ENCODE data around the gene RAPGEFL1. TPM values are rescaled to one million over a fixed set of nuclear protein-coding genes. Genes with fewer than 3 reads are reported as not detected.

RAPGEFL1 gene
- total and polyA plus RNA-seq, 10 of the 15 experiments (the other 5 are each of a cell fraction or from before 2014, with no cell fraction given): 0.13 to 3.2 (median 1.5) TPM

DNA sequence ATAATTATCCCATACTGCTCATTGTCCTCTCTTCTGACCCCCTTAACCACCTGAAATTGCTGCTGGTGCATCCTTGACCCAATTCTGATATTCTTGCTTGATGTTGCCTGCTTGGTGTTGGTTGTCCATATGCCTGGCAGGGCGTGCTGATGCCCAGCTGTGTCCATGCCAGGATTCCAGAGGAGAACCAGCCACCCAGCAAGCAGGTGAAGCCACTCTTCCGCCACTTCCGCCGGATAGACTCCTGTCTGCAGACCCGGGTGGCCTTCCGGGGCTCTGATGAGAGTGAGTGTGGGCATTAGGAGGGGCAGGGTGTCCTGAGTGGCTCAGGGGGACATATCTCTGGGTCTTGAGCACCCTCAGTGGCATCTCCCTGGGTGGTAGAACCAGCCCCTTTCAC, 11.4 kb downstream of the RAPGEFL1 start:
- POLR2A ChIA-PET: interaction anchor here (1.4 kb wide), 1 partner anchor 9 kb away, joined by 5 read pairs; no protein-coding TSS in a partner anchor
- TF ChIP-seq RAD51 (IDR thresholded peaks at IDR 0.05): no peak
- TF ChIP-seq HDAC2 (IDR thresholded peaks at IDR 0.05): no peak
- TF ChIP-seq HCFC1 (IDR thresholded peaks at IDR 0.05; ENCODE audit: low read length): no peak
- no peak for TF ChIP-seq NR2F1 (conservative IDR thresholded peaks at IDR 0.05)
- TF ChIP-seq PAX8 (IDR thresholded peaks at IDR 0.05): no peak
- no peak for TF ChIP-seq ASH2L (IDR thresholded peaks at IDR 0.05; ENCODE audit: borderline replicate concordance, low read depth)
- TF ChIP-seq, protein P1, sequence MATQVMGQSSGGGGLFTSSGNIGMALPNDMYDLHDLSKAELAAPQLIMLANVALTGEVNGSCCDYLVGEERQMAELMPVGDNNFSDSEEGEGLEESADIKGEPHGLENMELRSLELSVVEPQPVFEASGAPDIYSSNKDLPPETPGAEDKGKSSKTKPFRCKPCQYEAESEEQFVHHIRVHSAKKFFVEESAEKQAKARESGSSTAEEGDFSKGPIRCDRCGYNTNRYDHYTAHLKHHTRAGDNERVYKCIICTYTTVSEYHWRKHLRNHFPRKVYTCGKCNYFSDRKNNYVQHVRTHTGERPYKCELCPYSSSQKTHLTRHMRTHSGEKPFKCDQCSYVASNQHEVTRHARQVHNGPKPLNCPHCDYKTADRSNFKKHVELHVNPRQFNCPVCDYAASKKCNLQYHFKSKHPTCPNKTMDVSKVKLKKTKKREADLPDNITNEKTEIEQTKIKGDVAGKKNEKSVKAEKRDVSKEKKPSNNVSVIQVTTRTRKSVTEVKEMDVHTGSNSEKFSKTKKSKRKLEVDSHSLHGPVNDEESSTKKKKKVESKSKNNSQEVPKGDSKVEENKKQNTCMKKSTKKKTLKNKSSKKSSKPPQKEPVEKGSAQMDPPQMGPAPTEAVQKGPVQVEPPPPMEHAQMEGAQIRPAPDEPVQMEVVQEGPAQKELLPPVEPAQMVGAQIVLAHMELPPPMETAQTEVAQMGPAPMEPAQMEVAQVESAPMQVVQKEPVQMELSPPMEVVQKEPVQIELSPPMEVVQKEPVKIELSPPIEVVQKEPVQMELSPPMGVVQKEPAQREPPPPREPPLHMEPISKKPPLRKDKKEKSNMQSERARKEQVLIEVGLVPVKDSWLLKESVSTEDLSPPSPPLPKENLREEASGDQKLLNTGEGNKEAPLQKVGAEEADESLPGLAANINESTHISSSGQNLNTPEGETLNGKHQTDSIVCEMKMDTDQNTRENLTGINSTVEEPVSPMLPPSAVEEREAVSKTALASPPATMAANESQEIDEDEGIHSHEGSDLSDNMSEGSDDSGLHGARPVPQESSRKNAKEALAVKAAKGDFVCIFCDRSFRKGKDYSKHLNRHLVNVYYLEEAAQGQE (IDR thresholded peaks at IDR 0.05; ENCODE audit: low read depth, low read length): no peak
- TF ChIP-seq, protein P2, sequence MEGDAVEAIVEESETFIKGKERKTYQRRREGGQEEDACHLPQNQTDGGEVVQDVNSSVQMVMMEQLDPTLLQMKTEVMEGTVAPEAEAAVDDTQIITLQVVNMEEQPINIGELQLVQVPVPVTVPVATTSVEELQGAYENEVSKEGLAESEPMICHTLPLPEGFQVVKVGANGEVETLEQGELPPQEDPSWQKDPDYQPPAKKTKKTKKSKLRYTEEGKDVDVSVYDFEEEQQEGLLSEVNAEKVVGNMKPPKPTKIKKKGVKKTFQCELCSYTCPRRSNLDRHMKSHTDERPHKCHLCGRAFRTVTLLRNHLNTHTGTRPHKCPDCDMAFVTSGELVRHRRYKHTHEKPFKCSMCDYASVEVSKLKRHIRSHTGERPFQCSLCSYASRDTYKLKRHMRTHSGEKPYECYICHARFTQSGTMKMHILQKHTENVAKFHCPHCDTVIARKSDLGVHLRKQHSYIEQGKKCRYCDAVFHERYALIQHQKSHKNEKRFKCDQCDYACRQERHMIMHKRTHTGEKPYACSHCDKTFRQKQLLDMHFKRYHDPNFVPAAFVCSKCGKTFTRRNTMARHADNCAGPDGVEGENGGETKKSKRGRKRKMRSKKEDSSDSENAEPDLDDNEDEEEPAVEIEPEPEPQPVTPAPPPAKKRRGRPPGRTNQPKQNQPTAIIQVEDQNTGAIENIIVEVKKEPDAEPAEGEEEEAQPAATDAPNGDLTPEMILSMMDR (IDR thresholded peaks at IDR 0.05 in 2 of 3, conservative IDR thresholded peaks at IDR 0.05 in 1 of 3; ENCODE audit: control insufficient read depth in 2 of 3, extremely low read depth in 1 of 3, insufficient read depth in 1 of 3, low read depth in 3 of 3, low read length in 3 of 3): no peak

More for the DNA sequence above, 11.4 kb downstream of the RAPGEFL1 start:
- SMC1A ChIA-PET (ENCODE audit: uncharacterized antibody, unreplicated experiment): interaction anchor here (0.6 to 1.2 kb wide), 3 partner anchors 10 to 78 kb away, joined by 3 to 4 read pairs (median 3); no protein-coding TSS in a partner anchor
- Histone ChIP-seq H3K4me3 (no peak overlapping the region), H3K36me3 (ENCODE audit: control insufficient read depth in 2 of 2, insufficient read depth in 2 of 2, low read length in 1 of 2) (no peaks in the 10 kb centered on the region), H3K27ac (ENCODE audit: control insufficient read depth, insufficient read depth) (no peak overlapping the region), H2AFZ (ENCODE audit: control insufficient read depth, low read depth, low read length) (no peak overlapping the region), H3K4me2 (ENCODE audit: control insufficient read depth, insufficient read depth) (no peak overlapping the region), H3K79me2 (ENCODE audit: control insufficient read depth, insufficient read depth, low read length) (no peaks in the 10 kb centered on the region), H4K20me1 (ENCODE audit: control insufficient read depth, insufficient read depth) (no peaks in the 10 kb centered on the region), H3K9me3 (replicated peaks; ENCODE audit: control insufficient read depth, insufficient read depth, low read length) (no peaks in the 10 kb centered on the region), H3K9ac (ENCODE audit: control insufficient read depth, insufficient read depth, low read length) (no peak overlapping the region), H3K4me1 (ENCODE audit: control insufficient read depth, insufficient read depth, low read length) (peaks cover 12% of the 10 kb centered on the region), H3K27me3 (replicated peaks in 1 of 2; ENCODE audit: control insufficient read depth in 2 of 2, insufficient read depth in 2 of 2, low read length in 1 of 2) (no peaks in the 10 kb centered on the region; a peak in 1 of 4 replicates)
- intact Hi-C loops (cut with micrococcal nuclease; ENCODE audit: unreplicated experiment): no loop called here
- CTCF ChIA-PET: interaction anchor here (0.7 to 6.7 kb wide), 5 partner anchors 14 to 114 kb away, joined by 3 to 138 read pairs (median 4); no protein-coding TSS in a partner anchor
- BruUV-seq (replicated peaks): no TSS peak
- in situ Hi-C loops (cut with MboI): no loop called here
- DNase-seq (ENCODE audit: low read depth, low spot score): no peak
- RAD21 ChIA-PET (ENCODE audit: unreplicated experiment): interaction anchor here (8.0 kb wide), 1 partner anchor 76 kb away, joined by 99 read pairs; no protein-coding TSS in a partner anchor
- FAIRE-seq: no peak
- 74% methylated on average over 6 of the region's 6 CpGs for whole genome bisulfite sequencing (ENCODE audit: insufficient coverage, insufficient replicate concordance, low lambda C conversion rate, missing lambda C conversion rate)
- ATAC-seq: no peak
